Measurements from ENCODE around the gene ZFYVE27.

Gene ZFYVE27

GRCh38 chr10:97782455-97783228 is 45.7 kb downstream of the ZFYVE27 start:
- Histone ChIP-seq H2AFZ (ENCODE audit: low read length, unreplicated experiment) (no peak overlapping the region), H3K79me2 (ENCODE audit: control insufficient read depth, insufficient read depth, low read length, unreplicated experiment) (no peaks in the 10 kb centered on the region), H3K36me3 (ENCODE audit: insufficient read depth, low read length) (no peaks in the 10 kb centered on the region), H3K4me1 (ENCODE audit: control insufficient read depth, insufficient read depth, low read length, unreplicated experiment) (peaks cover 9% of the 10 kb centered on the region), H3K4me3 (ENCODE audit: low read depth, low read length) (no peak overlapping the region), H3K27ac (ENCODE audit: low read depth, low read length) (no peak overlapping the region), H3K27me3 (ENCODE audit: insufficient read depth, low read length) (no peaks in the 10 kb centered on the region)

GRCh38 chr10:97784200-97784810 is 47.4 kb downstream of the ZFYVE27 start:
- no peak overlapping the region for H3K27ac ChIP-seq (ENCODE audit: low read depth, low read length)
- H3K79me2 ChIP-seq (ENCODE audit: control insufficient read depth, insufficient read depth, low read length, unreplicated experiment): no peaks in the 10 kb centered on the region
- H3K27me3 ChIP-seq (ENCODE audit: insufficient read depth, low read length): peaks cover 7% of the 10 kb centered on the region; the same call in 1 of the 2 replicates
- H2AFZ ChIP-seq (ENCODE audit: low read length, unreplicated experiment): no peak overlapping the region
- H3K4me1 ChIP-seq (ENCODE audit: control insufficient read depth, insufficient read depth, low read length, unreplicated experiment): peaks cover 9% of the 10 kb centered on the region
- H3K4me3 ChIP-seq (ENCODE audit: low read depth, low read length): no peak overlapping the region
- no peaks in the 10 kb centered on the region for H3K36me3 ChIP-seq (ENCODE audit: insufficient read depth, low read length)

GRCh38 chr10:97785231-97785630 is 48.3 kb downstream of the ZFYVE27 start:
- Histone ChIP-seq H3K79me2 (ENCODE audit: control insufficient read depth, insufficient read depth, low read length, unreplicated experiment) (no peaks in the 10 kb centered on the region), H3K27ac (ENCODE audit: low read depth, low read length) (no peak overlapping the region), H3K4me1 (ENCODE audit: control insufficient read depth, insufficient read depth, low read length, unreplicated experiment) (peaks cover 9% of the 10 kb centered on the region), H3K4me3 (ENCODE audit: low read depth, low read length) (no peak overlapping the region), H3K36me3 (ENCODE audit: insufficient read depth, low read length) (no peaks in the 10 kb centered on the region), H2AFZ (ENCODE audit: low read length, unreplicated experiment) (no peak overlapping the region), H3K27me3 (ENCODE audit: insufficient read depth, low read length) (peaks cover 7% of the 10 kb centered on the region; the same call in 1 of the 2 replicates)

GRCh38 chr10:97785731-97786130 is 48.8 kb downstream of the ZFYVE27 start:
- Histone ChIP-seq H3K36me3 (ENCODE audit: insufficient read depth, low read length) (no peaks in the 10 kb centered on the region), H3K4me3 (ENCODE audit: low read depth, low read length) (no peak overlapping the region), H3K27ac (ENCODE audit: low read depth, low read length) (no peak overlapping the region), H3K79me2 (ENCODE audit: control insufficient read depth, insufficient read depth, low read length, unreplicated experiment) (no peaks in the 10 kb centered on the region), H2AFZ (ENCODE audit: low read length, unreplicated experiment) (no peak overlapping the region), H3K27me3 (ENCODE audit: insufficient read depth, low read length) (peaks cover 7% of the 10 kb centered on the region; the same call in 1 of the 2 replicates), H3K4me1 (ENCODE audit: control insufficient read depth, insufficient read depth, low read length, unreplicated experiment) (peaks cover 7% of the 10 kb centered on the region)

GRCh38 chr10:97788552-97789442 is 51.9 kb downstream of the ZFYVE27 start:
- no peaks in the 10 kb centered on the region for H3K79me2 ChIP-seq (ENCODE audit: control insufficient read depth, insufficient read depth, low read length, unreplicated experiment)
- peaks cover 13% of the 10 kb centered on the region for H3K27me3 ChIP-seq (ENCODE audit: insufficient read depth, low read length)
- no peaks in the 10 kb centered on the region for H3K36me3 ChIP-seq (ENCODE audit: insufficient read depth, low read length)
- H3K4me1 ChIP-seq (ENCODE audit: control insufficient read depth, insufficient read depth, low read length, unreplicated experiment): no peaks in the 10 kb centered on the region
- H2AFZ ChIP-seq (ENCODE audit: low read length, unreplicated experiment): no peak overlapping the region
- H3K27ac ChIP-seq (ENCODE audit: low read depth, low read length): no peak overlapping the region
- H3K4me3 ChIP-seq (ENCODE audit: low read depth, low read length): no peak overlapping the region

GRCh38 chr10:97789770-97790397 is 53.0 kb downstream of the ZFYVE27 start:
- Histone ChIP-seq H3K36me3 (ENCODE audit: insufficient read depth, low read length) (no peaks in the 10 kb centered on the region), H3K4me3 (ENCODE audit: low read depth, low read length) (no peak overlapping the region), H3K27me3 (ENCODE audit: insufficient read depth, low read length) (peaks cover 13% of the 10 kb centered on the region), H3K79me2 (ENCODE audit: control insufficient read depth, insufficient read depth, low read length, unreplicated experiment) (no peaks in the 10 kb centered on the region), H3K27ac (ENCODE audit: low read depth, low read length) (no peak overlapping the region), H3K4me1 (ENCODE audit: control insufficient read depth, insufficient read depth, low read length, unreplicated experiment) (no peaks in the 10 kb centered on the region), H2AFZ (ENCODE audit: low read length, unreplicated experiment) (no peak overlapping the region)

GRCh38 chr10:97791824-97792721 is 55.1 kb downstream of the ZFYVE27 start:
- Histone ChIP-seq H3K79me2 (ENCODE audit: control insufficient read depth, insufficient read depth, low read length, unreplicated experiment) (no peaks in the 10 kb centered on the region), H3K4me1 (ENCODE audit: control insufficient read depth, insufficient read depth, low read length, unreplicated experiment) (no peaks in the 10 kb centered on the region), H3K27me3 (ENCODE audit: insufficient read depth, low read length) (peaks cover 28% of the 10 kb centered on the region), H2AFZ (ENCODE audit: low read length, unreplicated experiment) (no peak overlapping the region), H3K27ac (ENCODE audit: low read depth, low read length) (no peak overlapping the region), H3K4me3 (ENCODE audit: low read depth, low read length) (no peak overlapping the region), H3K36me3 (ENCODE audit: insufficient read depth, low read length) (no peaks in the 10 kb centered on the region)

GRCh38 chr10:97795886-97796285 is 59.0 kb downstream of the ZFYVE27 start:
- no peak overlapping the region for H2AFZ ChIP-seq (ENCODE audit: low read length, unreplicated experiment)
- H3K27me3 ChIP-seq (ENCODE audit: insufficient read depth, low read length): peaks cover 59% of the 10 kb centered on the region
- no peak overlapping the region for H3K4me3 ChIP-seq (ENCODE audit: low read depth, low read length)
- no peak overlapping the region for H3K27ac ChIP-seq (ENCODE audit: low read depth, low read length)
- H3K36me3 ChIP-seq (ENCODE audit: insufficient read depth, low read length): no peaks in the 10 kb centered on the region
- no peaks in the 10 kb centered on the region for H3K4me1 ChIP-seq (ENCODE audit: control insufficient read depth, insufficient read depth, low read length, unreplicated experiment)
- H3K79me2 ChIP-seq (ENCODE audit: control insufficient read depth, insufficient read depth, low read length, unreplicated experiment): no peaks in the 10 kb centered on the region

GRCh38 chr10:97796651-97797050 is 59.7 kb downstream of the ZFYVE27 start:
- Histone ChIP-seq H3K36me3 (ENCODE audit: insufficient read depth, low read length) (no peaks in the 10 kb centered on the region), H2AFZ (ENCODE audit: low read length, unreplicated experiment) (no peak overlapping the region), H3K4me3 (ENCODE audit: low read depth, low read length) (no peak overlapping the region)

More at GRCh38 chr10:97796651-97797050, 59.7 kb downstream of the ZFYVE27 start:
- Histone ChIP-seq H3K4me1 (ENCODE audit: control insufficient read depth, insufficient read depth, low read length, unreplicated experiment) (no peaks in the 10 kb centered on the region), H3K27me3 (ENCODE audit: insufficient read depth, low read length) (peaks cover 60% of the 10 kb centered on the region), H3K27ac (ENCODE audit: low read depth, low read length) (no peak overlapping the region), H3K79me2 (ENCODE audit: control insufficient read depth, insufficient read depth, low read length, unreplicated experiment) (no peaks in the 10 kb centered on the region)

Measured in ACC112 (cell line).